Measurements from ENCODE around the gene MDM2.
"Not testable (repeated sequence)": the region's sequence is repeated elsewhere in the genome, so short reads cannot be mapped to it uniquely, and the experiment has no call there.

MDM2 gene

DNA sequence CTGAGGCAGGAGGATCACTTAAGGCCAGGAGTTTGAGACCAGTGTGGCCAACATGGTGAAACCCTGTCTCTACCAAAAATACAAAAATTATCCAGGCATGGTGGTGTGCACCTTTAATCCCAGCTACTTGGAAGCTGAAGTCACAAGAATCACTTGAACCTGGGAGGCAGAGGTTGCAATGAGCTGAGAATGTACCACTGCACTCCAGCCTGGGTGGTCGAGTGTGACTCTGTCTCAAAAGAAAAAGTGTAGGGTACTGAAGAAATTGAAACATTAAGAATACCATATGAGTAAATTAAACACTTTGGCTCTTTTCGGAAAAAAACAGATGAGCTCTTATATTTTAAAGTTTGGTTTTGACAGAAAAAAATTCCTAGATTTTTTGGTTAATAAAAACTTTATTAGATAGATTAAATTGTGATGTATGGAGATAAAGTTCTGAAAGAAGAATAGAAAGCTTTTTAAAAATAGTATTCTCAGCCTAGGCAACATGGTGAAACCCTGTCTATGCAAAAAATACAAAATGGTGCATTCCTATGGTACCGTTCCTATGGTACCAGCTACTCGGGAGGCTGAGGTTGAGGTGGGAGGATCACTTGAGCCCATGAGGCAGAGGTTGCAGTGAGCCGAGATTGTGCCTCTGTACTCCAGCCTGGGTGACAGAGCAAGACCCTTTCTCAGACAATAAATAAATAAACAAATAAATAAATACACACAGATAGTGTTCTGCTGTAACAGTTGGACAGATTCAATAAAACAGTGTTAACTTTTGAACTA is 20.1 kb downstream of the MDM2 start:
- no peak for DNase-seq (ENCODE audit: low read depth)

DNA sequence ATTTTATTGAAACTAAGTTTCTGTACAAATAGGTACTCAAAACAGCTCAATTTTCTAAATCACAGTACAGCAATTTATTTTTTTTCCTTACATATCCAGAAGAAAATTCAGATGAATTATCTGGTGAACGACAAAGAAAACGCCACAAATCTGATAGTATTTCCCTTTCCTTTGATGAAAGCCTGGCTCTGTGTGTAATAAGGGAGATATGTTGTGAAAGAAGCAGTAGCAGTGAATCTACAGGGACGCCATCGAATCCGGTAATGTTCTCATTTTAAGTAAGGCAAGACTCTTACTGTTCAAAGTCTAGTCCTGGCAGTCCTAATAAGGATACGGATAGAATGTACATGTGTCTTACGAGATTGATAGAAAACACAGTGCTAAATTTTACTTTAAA is 20.7 kb downstream of the MDM2 start:
- DNase-seq (ENCODE audit: low read depth) = no peak

DNA sequence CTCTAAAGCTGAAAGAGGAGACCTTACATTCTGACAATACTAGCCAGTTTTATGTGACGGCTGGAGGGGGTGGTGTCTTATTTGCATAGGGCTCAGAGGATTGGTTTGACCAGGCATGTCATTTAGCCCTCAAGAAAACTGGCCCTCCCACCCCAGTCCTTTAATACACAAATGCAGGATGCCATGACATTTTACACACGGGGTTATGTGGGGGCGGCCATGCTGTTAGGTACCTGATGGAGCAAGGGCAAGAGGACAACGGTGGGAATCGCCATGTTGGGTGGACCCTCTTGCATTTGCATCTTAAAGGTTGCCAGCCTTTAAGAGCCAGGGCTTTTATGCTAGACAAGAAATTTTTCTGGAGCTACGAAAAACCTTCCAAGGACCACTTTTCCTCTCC is 23.3 kb downstream of the MDM2 start:
- no peak for DNase-seq (ENCODE audit: low read depth)

DNA sequence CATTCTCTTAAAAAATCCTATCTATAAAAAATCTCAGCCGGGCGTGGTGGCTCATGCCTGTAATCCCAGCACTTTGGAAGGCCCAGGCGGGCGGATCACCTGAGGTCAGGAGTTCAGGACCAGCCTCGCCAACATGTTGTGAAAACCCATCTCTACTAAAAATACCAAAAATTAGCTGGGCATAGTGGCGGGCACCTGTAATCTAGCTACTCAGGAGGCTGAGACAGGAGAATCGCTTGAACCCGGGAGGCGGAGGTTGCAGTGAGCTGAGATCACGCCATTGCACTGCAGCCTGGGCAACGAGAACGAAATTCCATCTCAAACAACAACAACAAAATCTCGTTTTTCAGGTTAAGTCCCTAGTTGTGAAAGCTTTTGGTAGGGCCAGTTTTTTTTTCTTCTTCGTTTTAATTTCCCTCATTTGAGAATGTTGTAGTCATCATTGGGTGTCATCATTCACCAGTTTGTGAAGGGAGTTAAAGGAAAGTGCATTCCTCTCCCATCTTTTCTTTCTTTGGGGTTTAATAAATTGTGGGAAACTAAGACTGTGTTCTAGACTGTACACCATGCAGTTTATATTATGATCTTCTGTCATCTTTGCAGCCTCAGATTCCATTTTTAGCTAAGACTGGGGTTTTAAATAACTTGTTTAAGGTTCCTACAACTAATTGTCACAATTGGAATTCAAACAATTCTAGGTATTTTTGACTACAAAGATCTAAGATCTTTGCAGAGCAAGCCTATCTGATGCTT is 23.9 kb downstream of the MDM2 start:
- no peak for DNase-seq (ENCODE audit: low read depth)

DNA sequence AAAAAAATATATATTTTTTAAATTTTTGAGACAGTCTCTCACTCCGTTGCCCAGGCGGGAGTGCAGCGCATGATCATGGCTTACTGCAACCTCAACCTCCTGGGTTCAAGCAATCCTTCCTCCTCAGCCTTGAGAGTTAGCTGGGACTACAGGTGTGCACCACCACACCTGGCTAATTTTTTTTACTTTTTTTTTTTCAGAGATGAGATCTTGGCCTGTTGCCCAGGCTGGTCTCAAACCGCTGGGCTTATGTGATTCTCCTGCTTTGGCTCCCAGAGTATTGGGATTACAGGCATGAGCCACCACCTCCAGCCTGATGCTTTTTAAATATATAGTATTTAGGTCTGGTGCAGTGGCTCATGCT is 24.5 kb downstream of the MDM2 start:
- DNase-seq (ENCODE audit: low read depth) = no peak

DNA sequence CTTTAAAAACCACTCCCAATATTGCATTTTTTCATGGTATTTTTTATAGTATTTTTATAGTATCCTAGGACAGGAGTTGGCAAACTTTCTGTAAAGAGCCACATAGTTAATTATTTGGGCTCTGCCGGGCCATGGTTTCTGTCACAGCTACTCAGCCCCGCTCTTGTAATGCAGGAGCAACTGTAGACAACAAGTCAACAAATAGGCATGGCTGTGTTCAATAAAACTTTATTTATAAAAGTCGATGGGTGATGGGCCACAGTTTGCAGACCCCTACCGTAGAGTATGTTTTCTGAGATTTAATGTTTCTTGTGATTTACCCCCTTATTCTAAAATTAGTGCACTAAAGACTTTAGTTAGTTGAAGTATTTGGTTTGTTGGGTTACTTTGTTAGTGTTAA is 25.5 kb downstream of the MDM2 start:
- no peak for DNase-seq (ENCODE audit: low read depth)

DNA sequence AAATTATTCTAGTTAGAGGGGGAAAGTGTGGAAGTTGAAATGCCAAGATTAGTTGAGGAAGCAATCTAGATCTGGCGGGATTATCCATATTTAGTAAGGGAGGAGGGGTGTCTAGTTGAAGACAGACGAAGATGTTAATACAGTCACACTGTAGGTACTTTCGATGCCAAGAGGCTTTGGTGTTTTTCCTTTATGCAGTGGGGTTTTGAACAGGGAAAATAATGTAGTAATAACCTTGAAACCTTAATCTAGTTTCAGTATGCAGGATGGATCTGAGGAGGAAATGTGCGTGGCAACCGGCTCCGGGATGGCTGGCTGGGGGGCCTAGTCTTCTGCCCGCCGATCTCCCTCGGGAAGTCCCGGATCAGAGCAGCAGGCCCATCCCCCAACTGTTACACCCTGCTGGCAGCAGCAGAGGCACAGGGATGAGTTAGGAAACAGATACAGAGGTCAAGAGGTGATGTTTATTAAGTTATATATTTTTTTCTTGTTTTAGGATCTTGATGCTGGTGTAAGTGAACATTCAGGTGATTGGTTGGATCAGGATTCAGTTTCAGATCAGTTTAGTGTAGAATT is 27.4 kb downstream of the MDM2 start:
- no peak for DNase-seq (ENCODE audit: low read depth)

DNA sequence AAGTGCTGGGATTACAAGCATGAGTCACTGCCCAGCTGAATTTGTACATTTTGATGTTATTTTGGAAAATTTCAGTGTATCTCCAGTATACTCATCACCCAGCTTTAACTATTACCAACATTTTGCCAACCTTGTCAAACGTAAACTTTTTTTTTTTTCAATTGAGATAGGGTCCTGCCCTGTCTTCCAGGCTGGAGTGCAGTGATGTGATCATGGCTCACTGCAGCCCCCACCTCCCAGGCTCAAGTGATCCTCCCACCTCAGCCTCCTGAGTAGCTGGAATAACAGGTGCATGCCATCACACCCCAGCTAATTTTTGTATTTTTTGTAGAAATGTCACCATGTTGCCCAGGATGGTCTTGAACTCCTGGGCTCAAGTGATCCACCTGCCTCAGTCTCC is 29.2 kb downstream of the MDM2 start:
- DNase-seq (ENCODE audit: low read depth) = no peak

DNA sequence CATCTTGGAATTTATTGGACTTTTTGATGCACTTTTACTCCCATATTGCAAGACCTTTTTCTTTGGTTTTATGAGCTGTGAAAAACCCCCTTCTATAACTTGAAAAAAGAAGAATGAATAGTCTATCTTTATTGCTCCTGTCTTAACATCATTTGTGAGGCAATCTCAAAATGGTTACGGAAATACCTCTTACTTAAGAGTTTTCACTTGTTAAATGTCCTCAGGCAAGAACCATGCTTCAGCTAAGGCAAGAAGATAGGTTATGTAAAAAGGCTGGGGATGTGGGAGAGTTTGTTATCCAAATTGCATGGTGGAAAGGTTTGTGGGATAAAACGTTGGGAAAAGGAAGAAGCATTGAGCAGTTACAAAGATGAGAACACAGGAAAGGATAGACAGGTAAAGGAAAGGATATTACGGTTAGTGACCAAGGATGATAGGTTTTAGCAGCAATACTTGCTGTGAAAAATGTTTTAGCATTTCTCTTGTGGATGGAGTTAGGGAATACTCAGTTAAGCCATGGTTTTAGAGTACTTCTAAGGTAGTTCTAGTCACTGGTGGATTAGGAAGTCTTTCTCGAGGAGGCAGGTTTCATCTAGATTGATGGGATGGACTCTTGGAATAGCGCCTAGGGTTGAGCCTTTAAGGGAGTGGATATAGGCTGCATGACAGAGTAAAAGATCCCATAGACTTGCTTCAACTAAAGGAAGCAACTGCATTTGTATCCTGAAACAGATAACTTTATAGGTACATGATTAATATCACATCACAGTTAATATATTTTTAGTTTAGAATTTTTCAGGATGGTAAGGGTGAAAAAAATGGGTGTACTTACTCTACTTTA is 30.3 kb downstream of the MDM2 start:
- no peak for DNase-seq (ENCODE audit: low read depth)

DNA sequence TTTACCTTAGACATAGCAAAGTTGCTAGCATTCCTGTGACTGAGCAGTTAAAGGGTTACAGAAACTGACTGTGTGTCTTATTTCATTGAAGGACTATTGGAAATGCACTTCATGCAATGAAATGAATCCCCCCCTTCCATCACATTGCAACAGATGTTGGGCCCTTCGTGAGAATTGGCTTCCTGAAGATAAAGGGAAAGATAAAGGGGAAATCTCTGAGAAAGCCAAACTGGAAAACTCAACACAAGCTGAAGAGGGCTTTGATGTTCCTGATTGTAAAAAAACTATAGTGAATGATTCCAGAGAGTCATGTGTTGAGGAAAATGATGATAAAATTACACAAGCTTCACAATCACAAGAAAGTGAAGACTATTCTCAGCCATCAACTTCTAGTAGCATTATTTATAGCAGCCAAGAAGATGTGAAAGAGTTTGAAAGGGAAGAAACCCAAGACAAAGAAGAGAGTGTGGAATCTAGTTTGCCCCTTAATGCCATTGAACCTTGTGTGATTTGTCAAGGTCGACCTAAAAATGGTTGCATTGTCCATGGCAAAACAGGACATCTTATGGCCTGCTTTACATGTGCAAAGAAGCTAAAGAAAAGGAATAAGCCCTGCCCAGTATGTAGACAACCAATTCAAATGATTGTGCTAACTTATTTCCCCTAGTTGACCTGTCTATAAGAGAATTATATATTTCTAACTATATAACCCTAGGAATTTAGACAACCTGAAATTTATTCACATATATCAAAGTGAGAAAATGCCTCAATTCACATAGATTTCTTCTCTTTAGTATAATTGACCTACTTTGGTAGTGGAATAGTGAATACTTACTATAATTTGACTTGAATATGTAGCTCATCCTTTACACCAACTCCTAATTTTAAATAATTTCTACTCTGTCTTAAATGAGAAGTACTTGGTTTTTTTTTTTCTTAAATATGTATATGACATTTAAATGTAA is 31.5 kb downstream of the MDM2 start:
- no peak for DNase-seq (ENCODE audit: low read depth)

DNA sequence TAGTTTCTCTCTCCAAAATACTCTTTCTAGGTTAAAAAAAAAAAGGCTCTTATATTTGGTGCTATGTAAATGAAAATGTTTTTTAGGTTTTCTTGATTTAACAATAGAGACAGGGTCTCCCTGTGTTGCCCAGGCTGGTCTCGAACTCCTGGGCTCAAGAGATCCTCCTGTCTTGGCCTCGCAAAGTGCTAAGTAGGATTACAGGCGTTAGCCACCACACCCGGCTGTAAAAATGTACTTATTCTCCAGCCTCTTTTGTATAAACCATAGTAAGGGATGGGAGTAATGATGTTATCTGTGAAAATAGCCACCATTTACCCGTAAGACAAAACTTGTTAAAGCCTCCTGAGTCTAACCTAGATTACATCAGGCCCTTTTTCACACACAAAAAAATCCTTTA is 33.2 kb downstream of the MDM2 start:
- DNase-seq (ENCODE audit: low read depth) = not testable (repeated sequence)

DNA sequence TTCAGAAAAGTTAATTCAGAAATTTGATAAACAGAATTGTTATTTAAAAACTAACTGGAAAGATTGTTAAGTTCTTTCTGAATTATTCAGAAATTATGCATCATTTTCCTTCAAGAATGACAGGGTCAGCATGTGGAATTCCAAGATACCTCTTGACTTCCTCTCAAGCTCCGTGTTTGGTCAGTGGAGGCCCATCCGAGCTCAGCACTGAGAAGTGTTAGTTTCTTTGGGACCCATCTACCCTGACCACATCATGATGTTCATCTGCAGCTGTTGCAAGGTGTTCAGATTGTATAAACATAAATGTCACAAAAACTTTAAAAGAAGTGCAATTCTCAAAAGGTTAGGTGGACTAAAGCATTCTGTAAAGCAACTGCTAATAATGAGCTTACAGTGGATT is 33.7 kb downstream of the MDM2 start:
- DNase-seq (ENCODE audit: low read depth) = no peak

DNA sequence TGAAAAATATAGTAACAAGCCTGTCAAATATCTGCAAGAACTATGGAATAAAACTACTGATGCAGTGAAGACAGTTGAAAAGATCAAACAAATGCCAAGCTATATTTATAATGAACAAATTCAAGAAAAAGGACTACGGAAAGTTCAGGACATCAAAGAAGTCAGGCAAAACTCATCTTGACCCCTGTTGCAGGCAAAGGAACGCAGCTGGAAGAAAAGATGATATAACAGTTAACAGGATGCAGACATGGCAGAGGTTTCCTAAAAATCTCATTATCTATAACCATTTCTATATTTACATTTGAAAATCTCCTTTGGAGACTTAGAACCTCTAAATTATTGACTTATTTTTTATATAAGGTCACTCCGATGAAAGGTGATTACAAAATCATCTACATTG is 34.1 kb downstream of the MDM2 start:
- DNase-seq (ENCODE audit: low read depth) = no peak

DNA sequence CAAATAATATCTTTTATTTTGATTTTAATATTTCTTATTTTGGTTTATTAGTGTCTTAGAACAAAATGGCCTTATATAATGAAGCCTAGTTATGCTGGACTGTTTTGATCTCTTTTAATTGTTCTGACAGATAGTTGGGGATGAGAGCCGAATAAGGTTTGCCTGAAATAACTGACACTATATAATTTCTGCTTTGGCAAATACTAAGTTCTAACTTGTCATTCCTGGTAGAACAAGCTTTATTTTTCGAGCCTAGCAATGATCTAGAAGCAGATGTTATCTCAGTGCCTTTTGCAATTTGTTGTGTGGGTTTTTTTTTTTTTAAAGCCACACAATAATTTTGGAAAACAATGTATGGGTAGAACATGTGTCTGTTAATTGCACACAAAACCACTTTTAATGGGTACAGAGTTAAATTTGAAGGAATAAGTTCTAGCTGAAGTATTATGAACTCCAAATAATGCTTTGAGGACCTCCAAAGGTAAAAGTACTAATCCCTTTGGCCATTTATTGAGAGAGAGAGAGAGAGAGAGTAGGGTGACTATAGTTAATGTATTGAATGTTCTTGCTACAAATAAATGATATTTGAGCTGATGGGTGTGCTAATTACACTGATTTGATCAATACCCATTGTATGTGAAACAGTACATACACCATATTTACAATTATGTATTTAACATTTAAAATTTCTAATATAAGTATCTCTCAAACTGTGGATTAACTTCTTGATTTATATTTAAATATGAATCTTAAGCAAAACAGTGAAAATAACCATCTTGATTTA is 35.0 kb downstream of the MDM2 start:
- DNase-seq (ENCODE audit: low read depth) = no peak

DNA sequence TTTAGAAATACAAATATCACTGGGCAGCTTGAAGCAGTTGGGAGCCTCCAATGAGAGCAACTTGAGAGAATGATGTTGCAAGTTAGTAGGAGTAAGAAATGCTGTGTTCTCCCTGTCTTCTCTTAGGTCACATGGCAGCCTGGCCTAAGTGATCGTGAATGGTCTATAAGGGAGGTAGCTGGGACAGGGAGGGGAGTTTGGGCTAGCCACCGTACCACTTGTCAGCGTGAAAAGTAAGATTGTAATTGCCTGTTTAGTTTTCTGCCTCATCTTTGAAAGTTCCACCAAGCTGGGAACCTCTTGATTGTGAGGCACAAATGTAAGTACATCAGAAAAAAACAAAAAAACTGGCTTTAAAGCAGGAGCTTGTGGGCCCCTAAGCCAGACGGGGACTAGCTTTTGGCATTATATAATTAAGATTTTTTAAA is 36.4 kb downstream of the MDM2 start:
- no peak for DNase-seq (ENCODE audit: low read depth)

DNA sequence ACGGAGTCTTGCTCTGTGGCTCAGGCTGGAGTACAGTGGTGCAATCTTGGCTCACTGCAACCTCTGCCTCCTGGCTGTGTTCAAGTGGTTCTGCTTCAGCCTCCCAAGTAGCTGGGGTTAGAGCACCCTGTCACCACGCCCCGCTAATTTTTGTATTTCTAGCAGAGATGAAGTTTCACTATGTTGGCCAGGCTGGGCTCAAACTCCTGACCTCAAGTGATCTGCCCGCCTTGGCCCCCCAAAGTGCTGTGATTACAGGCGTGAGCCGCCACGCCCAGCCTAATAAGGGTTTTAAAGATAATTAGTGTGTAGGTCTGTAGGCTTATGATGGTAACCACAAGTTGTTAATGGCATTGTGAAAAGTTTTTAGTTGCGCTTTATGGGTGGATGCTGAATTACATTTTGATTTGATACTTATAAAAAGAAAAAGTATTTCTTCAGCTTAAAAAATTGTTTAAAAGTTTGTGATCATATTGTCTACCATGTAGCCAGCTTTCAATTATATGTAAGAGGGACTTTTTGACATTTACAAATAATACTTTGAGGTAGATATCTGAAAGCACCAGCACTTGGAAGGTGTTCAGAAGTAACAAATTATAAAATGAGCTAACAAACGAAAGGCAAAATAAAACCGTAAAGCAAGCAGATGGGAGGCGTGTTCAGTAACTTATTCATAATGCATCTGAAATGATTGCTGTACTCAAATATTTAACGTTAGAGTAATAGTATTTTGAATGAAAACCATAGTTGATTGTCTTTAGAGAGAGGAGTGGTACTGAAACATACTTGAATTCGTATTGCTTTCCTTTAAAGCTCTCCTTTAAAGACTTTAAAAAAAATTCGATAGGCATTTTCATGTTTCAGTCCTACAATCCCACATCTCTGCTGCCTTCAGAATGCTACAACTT is 37.1 kb downstream of the MDM2 start:
- no peak for DNase-seq (ENCODE audit: low read depth)

DNA sequence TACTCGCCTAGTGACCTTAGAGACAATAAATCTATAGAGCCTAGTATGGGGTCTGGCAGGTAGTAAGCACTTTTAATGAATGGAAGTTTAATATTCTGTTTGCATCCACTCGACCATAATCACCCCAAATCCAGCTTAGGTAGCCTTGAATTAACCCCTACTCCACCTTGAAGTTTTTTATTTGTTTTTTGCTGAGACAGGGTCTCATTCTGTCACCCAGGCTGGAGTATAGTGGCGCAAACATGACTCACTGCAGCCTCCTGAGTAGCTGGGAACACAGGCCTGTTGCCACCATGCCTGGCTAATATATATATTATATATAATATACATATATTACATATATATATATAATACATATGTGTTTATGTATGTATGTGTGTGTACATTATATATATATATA is 38.8 kb downstream of the MDM2 start:
- DNase-seq (ENCODE audit: low read depth) = no peak

DNA sequence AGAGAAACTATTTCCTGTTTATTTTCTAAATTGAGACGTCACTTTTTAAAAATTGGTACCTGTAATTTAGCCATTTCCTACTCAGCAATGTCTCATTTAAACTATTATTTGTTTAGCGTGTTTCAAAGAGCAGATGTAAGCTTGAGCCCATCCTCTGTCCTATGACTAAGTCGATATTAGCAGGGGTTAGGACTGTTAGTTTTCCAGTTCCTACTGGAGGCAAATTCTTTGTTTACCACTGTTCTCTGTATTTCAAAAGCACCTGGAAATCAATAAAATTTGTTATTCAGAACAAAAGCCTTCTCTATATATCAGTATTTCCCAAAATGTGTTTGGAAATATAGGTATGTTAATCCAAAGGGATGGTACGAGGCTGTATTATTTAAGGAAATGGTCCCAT is 42.4 kb downstream of the MDM2 start:
- DNase-seq (ENCODE audit: low read depth) = no peak

DNA sequence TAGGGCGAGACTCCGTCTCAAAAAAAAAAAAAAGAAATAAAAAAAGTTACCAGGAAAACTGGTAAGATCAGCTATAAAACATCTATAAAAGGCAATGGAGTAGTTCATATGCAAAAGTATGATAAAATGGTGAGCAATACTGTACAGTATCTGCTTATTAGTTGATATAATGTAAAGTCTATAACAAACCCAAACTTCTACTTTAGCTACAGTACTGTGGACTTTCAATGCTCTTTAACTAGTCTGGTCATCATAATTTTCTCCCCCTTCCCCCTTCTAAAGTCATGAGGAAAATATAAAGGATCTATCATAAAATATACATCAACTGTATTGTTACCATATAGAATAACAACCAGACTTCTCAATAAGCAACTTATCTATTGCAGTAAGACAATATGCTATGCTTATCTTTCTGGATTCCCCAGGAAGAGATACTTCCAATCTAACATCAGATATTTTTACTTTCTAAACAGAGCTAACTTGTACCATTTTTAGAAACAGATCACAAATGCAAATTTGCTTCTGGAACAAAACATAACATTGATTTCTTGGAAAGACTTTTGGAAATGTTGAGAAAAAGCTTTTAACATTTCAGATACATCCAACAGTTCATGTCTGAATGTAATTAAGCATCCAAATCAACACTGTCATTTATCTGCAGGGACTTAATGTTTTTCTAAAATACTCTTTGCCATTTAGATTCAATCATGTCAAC is 43.8 kb downstream of the MDM2 start:
- DNase-seq (ENCODE audit: low read depth) = no peak
